Smooth muscle cell (in vitro differentiated cells): ENCODE measurements around the gene MRC2. TPM values are rescaled to one million over a fixed set of nuclear protein-coding genes. Genes with fewer than 3 reads are reported as not detected.

Source experiments
- DNase-seq: peaks from one replicate; lab custom pipeline; 2025; ENCODE audit not compliant: unreplicated experiment; lab: John Stamatoyannopoulos, UW
- H2AFZ ChIP-seq: fragments of 200-600 bp; sonication (generic); 2 replicates; pipeline ENCODE4 v1.6.0; 2016; ENCODE audit warnings: antibody characterized with exemption, low read depth, mild to moderate bottlenecking
- H3F3A ChIP-seq: fragments of 200-600 bp; sonication (generic); 2 replicates; pipeline ENCODE4 v1.6.0; 2017; ENCODE audit warnings: antibody characterized with exemption, low read depth
- H3K27ac ChIP-seq: fragments of 200-600 bp; sonication (generic); 2 replicates; pipeline ENCODE4 v1.5.1; 2016; ENCODE audit warnings: low read depth, mild to moderate bottlenecking
- H3K27me3 ChIP-seq: fragments of 200-600 bp; sonication (generic); 2 replicates; pipeline ENCODE4 v1.6.1; 2016; ENCODE audit warnings: low read depth, mild to moderate bottlenecking
- H3K36me3 ChIP-seq: fragments of 200-600 bp; sonication (generic); 2 replicates; pipeline ENCODE4 v1.5.1; 2016; ENCODE audit warnings: low read depth
- H3K4me1 ChIP-seq: fragments of 200-600 bp; sonication (generic); 2 replicates; pipeline ENCODE4 v1.5.1; 2016; ENCODE audit warnings: low read depth
- H3K4me2 ChIP-seq: fragments of 200-600 bp; sonication (generic); 2 replicates; pipeline ENCODE4 v1.6.0; 2016; ENCODE audit warnings: mild to moderate bottlenecking
- H3K4me3 ChIP-seq: fragments of 200-600 bp; sonication (generic); 2 replicates; pipeline ENCODE4 v1.5.1; 2016; ENCODE audit warnings: mild to moderate bottlenecking
- H3K79me2 ChIP-seq: fragments of 200-600 bp; sonication (generic); 2 replicates; pipeline ENCODE4 v1.6.0; 2016; ENCODE audit warnings: low read depth, mild to moderate bottlenecking
- H3K9ac ChIP-seq: fragments of 200-600 bp; sonication (generic); 2 replicates; pipeline ENCODE4 v1.6.0; 2016; ENCODE audit warnings: low read depth
- H3K9me3 ChIP-seq: fragments of 200-600 bp; sonication (generic); replicated peaks from 2 replicates; pipeline ENCODE4 v1.5.1; 2016; ENCODE audit warnings: low read depth
- H4K20me1 ChIP-seq: fragments of 200-600 bp; sonication (generic); 2 replicates; pipeline ENCODE4 v1.6.0; 2016; ENCODE audit warnings: low read depth
- WGBS: methylation state at CpG from one replicate; pipeline ENCODE4 v1.1.7; 2016; ENCODE audit warnings: low lambda C conversion rate; 5-methylcytosine and 5-hydroxymethylcytosine counted together
- polyA plus RNA-seq: library from polyadenylated mRNA; unstranded; fragments of >200 nt; fragmentation: Nextera tagmentation; extraction: Ambion mirVana; gene quantifications from 2 replicates; pipeline ENCODE4 v1.2.1, GENCODE V29; 2016
- total RNA-seq: library from RNA; depleted of rRNA; stranded (reverse); fragments of >200 nt; gene quantifications from 2 replicates; pipeline ENCODE4 v1.2.3, GENCODE V29; 2014
- TF ChIP-seq, protein P1 (sequence below): fragments of 200-600 bp; sonication (generic); IDR thresholded peaks from 2 replicates; pipeline ENCODE4 v1.5.1; 2017; ENCODE audit warnings: borderline replicate concordance, mild to moderate bottlenecking, antibody characterized with exemption; ENCODE audit not compliant: insufficient read depth, poor library complexity, severe bottlenecking

MRC2 gene
- total and polyA plus RNA-seq, 2 experiments from 2014 or later: 177 to 489 TPM

GRCh38 chr17:62617894-62618472 lies 9.5 kb upstream of the MRC2 start:
- 57% methylated on average over 6 of the region's 6 CpGs for WGBS
- Histone ChIP-seq H3K4me3 (no peak overlapping the region), H3K9ac (no peak overlapping the region), H2AFZ (no peak overlapping the region), H3K79me2 (no peaks in the 10 kb centered on the region), H3K27me3 (no peaks in the 10 kb centered on the region), H3K4me2 (peak overlapping the region; percentile 23), H3K36me3 (no peaks in the 10 kb centered on the region), H4K20me1 (no peaks in the 10 kb centered on the region), H3K4me1 (peaks cover 21% of the 10 kb centered on the region), H3K27ac (peak overlapping the region; percentile 47), H3F3A (peaks cover 4% of the 10 kb centered on the region), H3K9me3 (no peaks in the 10 kb centered on the region)
- DNase-seq: no peak
- TF ChIP-seq, protein P1, sequence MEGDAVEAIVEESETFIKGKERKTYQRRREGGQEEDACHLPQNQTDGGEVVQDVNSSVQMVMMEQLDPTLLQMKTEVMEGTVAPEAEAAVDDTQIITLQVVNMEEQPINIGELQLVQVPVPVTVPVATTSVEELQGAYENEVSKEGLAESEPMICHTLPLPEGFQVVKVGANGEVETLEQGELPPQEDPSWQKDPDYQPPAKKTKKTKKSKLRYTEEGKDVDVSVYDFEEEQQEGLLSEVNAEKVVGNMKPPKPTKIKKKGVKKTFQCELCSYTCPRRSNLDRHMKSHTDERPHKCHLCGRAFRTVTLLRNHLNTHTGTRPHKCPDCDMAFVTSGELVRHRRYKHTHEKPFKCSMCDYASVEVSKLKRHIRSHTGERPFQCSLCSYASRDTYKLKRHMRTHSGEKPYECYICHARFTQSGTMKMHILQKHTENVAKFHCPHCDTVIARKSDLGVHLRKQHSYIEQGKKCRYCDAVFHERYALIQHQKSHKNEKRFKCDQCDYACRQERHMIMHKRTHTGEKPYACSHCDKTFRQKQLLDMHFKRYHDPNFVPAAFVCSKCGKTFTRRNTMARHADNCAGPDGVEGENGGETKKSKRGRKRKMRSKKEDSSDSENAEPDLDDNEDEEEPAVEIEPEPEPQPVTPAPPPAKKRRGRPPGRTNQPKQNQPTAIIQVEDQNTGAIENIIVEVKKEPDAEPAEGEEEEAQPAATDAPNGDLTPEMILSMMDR: no peak

- no peaks in the 10 kb centered on the region for H3K36me3 ChIP-seq
- peaks cover 17% of the 10 kb centered on the region for H3K4me1 ChIP-seq
- WGBS: 91% methylated on average over 17 of the region's 17 CpGs
- no peak overlapping the region for H3K4me3 ChIP-seq
- H3K4me2 ChIP-seq: no peak overlapping the region
- no peak overlapping the region for H3K27ac ChIP-seq
- H3F3A ChIP-seq: no peaks in the 10 kb centered on the region
- H3K9ac ChIP-seq: no peak overlapping the region
- H3K9me3 ChIP-seq: no peaks in the 10 kb centered on the region
- H3K27me3 ChIP-seq: no peaks in the 10 kb centered on the region
- H2AFZ ChIP-seq: no peak overlapping the region
- H4K20me1 ChIP-seq: no peaks in the 10 kb centered on the region
- DNase-seq: no peak
- no peaks in the 10 kb centered on the region for H3K79me2 ChIP-seq
- TF ChIP-seq, protein P1: no peak
Measured at GRCh38 chr17:62618647-62619416, 8.6 kb upstream of the MRC2 start.

- no peaks in the 10 kb centered on the region for H4K20me1 ChIP-seq
- no peaks in the 10 kb centered on the region for H3K9me3 ChIP-seq
- no peak overlapping the region for H2AFZ ChIP-seq
- no peak overlapping the region for H3K9ac ChIP-seq
- no peaks in the 10 kb centered on the region for H3F3A ChIP-seq
- WGBS: 92% methylated on average over 10 of the region's 10 CpGs
- no peaks in the 10 kb centered on the region for H3K79me2 ChIP-seq
- H3K36me3 ChIP-seq: no peaks in the 10 kb centered on the region
- TF ChIP-seq, protein P1: no peak
- H3K4me3 ChIP-seq: no peak overlapping the region
- H3K4me1 ChIP-seq: peaks cover 16% of the 10 kb centered on the region
- no peak overlapping the region for H3K27ac ChIP-seq
- no peak for DNase-seq
- no peak overlapping the region for H3K4me2 ChIP-seq
- no peaks in the 10 kb centered on the region for H3K27me3 ChIP-seq
Measured at GRCh38 chr17:62619417-62620155, 7.9 kb upstream of the MRC2 start.
